ENCODE measurements around the gene DLGAP4.

DLGAP4 gene

DNA sequence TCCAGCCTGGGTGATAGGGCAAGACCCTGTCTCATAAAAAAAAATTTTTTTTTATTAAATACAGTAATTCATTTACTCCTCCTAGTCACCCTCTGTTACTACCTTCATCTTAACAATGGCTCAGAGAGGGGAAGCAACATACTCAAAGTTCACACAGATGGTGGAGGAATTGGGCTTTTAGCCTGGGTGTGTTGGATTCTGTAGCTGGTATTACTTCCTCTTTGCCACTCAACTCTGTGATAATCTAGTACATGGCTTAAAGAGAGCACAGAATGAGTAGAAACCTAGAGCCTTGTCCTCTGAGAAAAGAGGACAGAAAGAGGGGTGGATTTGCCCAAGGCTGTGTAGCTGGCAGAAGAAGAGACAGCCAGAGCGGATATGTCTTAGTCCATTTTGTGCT lies 96.6 kb downstream of the DLGAP4 start:
- no peak for DNase-seq (ENCODE audit: low read depth in 1 of 2, low spot score in 1 of 2)
- H3K27ac ChIP-seq (replicated peaks) = no peak overlapping the region
- peaks cover 3% of the 10 kb centered on the region for H3K27me3 ChIP-seq (ENCODE audit: insufficient read depth, poor library complexity, severe bottlenecking)
- TF ChIP-seq GABPA (IDR thresholded peaks at IDR 0.05; ENCODE audit: low read depth) = no peak
- H3K4me3 ChIP-seq (replicated peaks; ENCODE audit: insufficient read depth, low read length) = no peak overlapping the region

DNA sequence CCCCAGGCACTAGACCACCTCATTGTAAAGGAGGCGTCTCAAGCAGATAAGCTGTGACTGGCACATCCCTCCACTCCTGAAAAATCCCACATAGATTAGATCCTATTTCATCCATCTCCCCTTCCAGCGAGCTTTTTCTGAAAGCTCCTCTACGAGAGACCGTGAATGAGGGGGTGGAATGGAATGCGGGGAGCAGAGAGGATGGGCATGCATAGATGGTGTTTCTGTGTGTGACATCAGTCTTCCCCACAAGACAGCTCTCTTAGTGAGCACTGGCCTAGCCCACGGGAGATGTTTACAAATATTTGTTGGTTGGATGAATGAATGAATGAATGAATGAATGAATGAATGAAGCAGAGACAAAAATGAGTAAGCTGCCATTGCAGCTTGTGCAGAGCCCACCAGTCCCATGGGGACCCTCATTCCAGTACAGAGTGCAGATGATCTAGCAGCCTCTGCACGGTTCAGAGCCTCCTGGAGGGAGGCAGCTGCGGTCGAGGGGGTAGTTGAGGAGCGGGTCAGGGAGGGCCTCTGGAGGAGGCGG lies 98.4 kb downstream of the DLGAP4 start:
- DNase-seq (ENCODE audit: low read depth in 1 of 2, low spot score in 1 of 2) = no peak
- no peak overlapping the region for H3K4me3 ChIP-seq (replicated peaks; ENCODE audit: insufficient read depth, low read length)
- no peak overlapping the region for H3K27ac ChIP-seq (replicated peaks)
- no peaks in the 10 kb centered on the region for H3K27me3 ChIP-seq (ENCODE audit: insufficient read depth, poor library complexity, severe bottlenecking)
- TF ChIP-seq SPI1 (IDR thresholded peaks at IDR 0.05; ENCODE audit: borderline replicate concordance, low read depth) (no peak), POLR2AphosphoS5 (IDR thresholded peaks at IDR 0.05; ENCODE audit: low read depth) (no peak), GABPA (IDR thresholded peaks at IDR 0.05; ENCODE audit: low read depth) (no peak)
- TF ChIP-seq, protein P1, sequence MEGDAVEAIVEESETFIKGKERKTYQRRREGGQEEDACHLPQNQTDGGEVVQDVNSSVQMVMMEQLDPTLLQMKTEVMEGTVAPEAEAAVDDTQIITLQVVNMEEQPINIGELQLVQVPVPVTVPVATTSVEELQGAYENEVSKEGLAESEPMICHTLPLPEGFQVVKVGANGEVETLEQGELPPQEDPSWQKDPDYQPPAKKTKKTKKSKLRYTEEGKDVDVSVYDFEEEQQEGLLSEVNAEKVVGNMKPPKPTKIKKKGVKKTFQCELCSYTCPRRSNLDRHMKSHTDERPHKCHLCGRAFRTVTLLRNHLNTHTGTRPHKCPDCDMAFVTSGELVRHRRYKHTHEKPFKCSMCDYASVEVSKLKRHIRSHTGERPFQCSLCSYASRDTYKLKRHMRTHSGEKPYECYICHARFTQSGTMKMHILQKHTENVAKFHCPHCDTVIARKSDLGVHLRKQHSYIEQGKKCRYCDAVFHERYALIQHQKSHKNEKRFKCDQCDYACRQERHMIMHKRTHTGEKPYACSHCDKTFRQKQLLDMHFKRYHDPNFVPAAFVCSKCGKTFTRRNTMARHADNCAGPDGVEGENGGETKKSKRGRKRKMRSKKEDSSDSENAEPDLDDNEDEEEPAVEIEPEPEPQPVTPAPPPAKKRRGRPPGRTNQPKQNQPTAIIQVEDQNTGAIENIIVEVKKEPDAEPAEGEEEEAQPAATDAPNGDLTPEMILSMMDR (IDR thresholded peaks at IDR 0.05; ENCODE audit: insufficient read depth, low read length) = no peak
- TF ChIP-seq, protein P2, sequence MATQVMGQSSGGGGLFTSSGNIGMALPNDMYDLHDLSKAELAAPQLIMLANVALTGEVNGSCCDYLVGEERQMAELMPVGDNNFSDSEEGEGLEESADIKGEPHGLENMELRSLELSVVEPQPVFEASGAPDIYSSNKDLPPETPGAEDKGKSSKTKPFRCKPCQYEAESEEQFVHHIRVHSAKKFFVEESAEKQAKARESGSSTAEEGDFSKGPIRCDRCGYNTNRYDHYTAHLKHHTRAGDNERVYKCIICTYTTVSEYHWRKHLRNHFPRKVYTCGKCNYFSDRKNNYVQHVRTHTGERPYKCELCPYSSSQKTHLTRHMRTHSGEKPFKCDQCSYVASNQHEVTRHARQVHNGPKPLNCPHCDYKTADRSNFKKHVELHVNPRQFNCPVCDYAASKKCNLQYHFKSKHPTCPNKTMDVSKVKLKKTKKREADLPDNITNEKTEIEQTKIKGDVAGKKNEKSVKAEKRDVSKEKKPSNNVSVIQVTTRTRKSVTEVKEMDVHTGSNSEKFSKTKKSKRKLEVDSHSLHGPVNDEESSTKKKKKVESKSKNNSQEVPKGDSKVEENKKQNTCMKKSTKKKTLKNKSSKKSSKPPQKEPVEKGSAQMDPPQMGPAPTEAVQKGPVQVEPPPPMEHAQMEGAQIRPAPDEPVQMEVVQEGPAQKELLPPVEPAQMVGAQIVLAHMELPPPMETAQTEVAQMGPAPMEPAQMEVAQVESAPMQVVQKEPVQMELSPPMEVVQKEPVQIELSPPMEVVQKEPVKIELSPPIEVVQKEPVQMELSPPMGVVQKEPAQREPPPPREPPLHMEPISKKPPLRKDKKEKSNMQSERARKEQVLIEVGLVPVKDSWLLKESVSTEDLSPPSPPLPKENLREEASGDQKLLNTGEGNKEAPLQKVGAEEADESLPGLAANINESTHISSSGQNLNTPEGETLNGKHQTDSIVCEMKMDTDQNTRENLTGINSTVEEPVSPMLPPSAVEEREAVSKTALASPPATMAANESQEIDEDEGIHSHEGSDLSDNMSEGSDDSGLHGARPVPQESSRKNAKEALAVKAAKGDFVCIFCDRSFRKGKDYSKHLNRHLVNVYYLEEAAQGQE (IDR thresholded peaks at IDR 0.05; ENCODE audit: insufficient replicate concordance, low read depth) = no peak

DNA sequence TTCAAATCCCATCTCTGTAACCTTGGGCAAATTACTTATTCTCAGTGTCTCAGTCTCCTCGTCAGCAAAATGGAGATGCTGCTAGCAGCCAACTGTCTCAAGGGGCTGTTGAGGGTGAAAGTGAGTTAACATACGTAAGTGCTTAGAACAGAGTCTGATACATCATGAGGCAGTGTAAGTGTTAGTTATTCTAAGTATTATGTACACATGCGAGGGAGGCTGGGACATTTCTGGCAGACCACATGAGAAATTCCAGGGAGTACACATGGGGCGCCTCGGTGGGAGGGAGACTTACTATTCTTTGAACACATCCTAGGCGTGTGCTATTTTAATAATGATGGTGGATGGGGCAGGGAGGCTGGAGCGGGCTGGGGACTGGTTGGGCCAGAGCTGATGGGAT lies 99.1 kb downstream of the DLGAP4 start:
- Histone ChIP-seq H3K27me3 (ENCODE audit: insufficient read depth, poor library complexity, severe bottlenecking) (no peaks in the 10 kb centered on the region), H3K4me3 (replicated peaks; ENCODE audit: insufficient read depth, low read length) (no peak overlapping the region), H3K27ac (replicated peaks) (no peak overlapping the region)
- DNase-seq (ENCODE audit: low read depth in 1 of 2, low spot score in 1 of 2) = no peak
- no peak for TF ChIP-seq GABPA (IDR thresholded peaks at IDR 0.05; ENCODE audit: low read depth)
- TF ChIP-seq, protein P1 (IDR thresholded peaks at IDR 0.05; ENCODE audit: insufficient read depth, low read length) = no peak
- no peak for TF ChIP-seq POLR2AphosphoS5 (IDR thresholded peaks at IDR 0.05; ENCODE audit: low read depth)
- no peak for TF ChIP-seq SPI1 (IDR thresholded peaks at IDR 0.05; ENCODE audit: borderline replicate concordance, low read depth)
- TF ChIP-seq, protein P2 (IDR thresholded peaks at IDR 0.05; ENCODE audit: insufficient replicate concordance, low read depth) = no peak

DNA sequence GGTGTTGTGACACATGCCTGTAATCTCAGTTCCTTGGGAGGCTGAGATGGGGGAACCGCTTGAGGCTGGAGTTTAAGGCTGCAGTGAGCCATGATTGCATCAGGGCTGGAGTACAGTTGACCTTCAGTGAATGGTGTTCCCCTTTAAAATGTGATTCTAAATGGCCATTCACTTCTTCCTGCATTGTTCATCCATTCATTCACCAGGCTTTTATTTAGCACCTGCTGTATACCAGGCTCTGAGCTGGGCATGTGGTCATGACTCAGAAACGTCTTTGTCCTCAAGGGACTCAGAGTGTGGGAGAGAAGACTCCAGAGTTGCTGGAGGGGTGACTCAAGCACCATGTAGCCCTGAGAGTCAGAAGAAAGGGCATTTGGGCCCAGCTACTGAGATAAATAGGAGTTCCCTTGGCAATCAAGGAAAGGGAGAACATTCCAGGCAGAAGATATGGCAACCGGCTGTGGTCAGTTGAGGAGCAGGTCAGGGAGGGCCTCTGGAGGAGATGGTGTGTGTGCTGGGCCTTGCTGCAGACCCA lies 101.1 kb downstream of the DLGAP4 start:
- H3K27ac ChIP-seq (replicated peaks) = no peak overlapping the region
- TF ChIP-seq POLR2AphosphoS5 (IDR thresholded peaks at IDR 0.05; ENCODE audit: low read depth) = no peak
- no peak for TF ChIP-seq GABPA (IDR thresholded peaks at IDR 0.05; ENCODE audit: low read depth)
- TF ChIP-seq, protein P1 (IDR thresholded peaks at IDR 0.05; ENCODE audit: insufficient read depth, low read length) = no peak
- no peak for TF ChIP-seq SPI1 (IDR thresholded peaks at IDR 0.05; ENCODE audit: borderline replicate concordance, low read depth)
- TF ChIP-seq, protein P2 (IDR thresholded peaks at IDR 0.05; ENCODE audit: insufficient replicate concordance, low read depth) = no peak
- H3K27me3 ChIP-seq (ENCODE audit: insufficient read depth, poor library complexity, severe bottlenecking) = no peaks in the 10 kb centered on the region
- no peak overlapping the region for H3K4me3 ChIP-seq (replicated peaks; ENCODE audit: insufficient read depth, low read length)
- no peak for DNase-seq (ENCODE audit: low read depth in 1 of 2, low spot score in 1 of 2)
